MV-4-11 (cell line): ENCODE measurements around the gene FKBP14.
A peak's percentile ranks its signal among the peaks of the same experiment; 100 is the strongest.

Experiments used
- DNase-seq: peaks from one replicate; lab custom pipeline; 2025; lab: John Stamatoyannopoulos, UW

The FKBP14 gene, protein sequence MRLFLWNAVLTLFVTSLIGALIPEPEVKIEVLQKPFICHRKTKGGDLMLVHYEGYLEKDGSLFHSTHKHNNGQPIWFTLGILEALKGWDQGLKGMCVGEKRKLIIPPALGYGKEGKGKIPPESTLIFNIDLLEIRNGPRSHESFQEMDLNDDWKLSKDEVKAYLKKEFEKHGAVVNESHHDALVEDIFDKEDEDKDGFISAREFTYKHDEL

DNA sequence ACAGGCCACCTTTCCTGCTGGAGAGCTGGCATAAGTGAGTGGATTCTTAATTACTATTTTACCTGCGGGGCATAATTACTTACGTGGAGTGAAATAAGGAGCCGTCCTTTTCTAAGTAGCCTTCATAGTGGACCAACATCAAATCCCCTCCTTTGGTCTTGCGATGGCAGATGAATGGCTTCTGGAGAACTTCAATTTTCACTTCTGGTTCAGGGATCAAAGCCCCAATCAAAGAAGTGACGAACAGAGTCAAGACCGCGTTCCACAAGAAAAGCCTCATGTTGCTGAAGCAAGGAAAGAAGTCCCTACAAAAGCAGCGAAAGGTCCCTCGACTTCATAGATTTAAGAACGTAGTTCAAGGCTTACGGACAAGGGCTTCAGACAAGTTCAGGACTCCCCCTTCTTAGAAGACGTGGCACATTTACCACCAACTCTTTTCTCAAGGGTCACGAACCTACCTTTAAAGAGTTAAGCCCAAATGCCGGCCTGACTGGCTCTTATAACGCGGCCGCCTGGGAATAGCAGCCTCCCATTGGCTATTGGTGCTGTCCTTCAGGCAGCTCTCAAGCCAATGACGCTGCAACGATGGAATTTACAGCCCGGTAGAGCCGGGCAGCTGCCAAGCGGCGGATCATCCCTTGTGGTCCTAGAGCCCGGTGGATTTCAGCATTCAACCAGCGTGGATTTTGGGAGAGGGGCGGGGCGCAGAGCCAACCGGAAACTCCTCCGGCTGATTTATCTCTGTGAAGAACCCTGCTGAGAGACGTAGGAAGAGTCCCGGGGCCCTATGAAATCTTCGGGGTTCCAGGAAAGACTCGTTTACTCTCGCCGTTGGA, at the start of gene FKBP14:
Gene FKBP14 (minus strand): TSS at position 474 of the 836 bp plus-strand sequence. CDS start 194 bp downstream, at position 280.
- DNase-seq, result peak; percentile 99

DNA sequence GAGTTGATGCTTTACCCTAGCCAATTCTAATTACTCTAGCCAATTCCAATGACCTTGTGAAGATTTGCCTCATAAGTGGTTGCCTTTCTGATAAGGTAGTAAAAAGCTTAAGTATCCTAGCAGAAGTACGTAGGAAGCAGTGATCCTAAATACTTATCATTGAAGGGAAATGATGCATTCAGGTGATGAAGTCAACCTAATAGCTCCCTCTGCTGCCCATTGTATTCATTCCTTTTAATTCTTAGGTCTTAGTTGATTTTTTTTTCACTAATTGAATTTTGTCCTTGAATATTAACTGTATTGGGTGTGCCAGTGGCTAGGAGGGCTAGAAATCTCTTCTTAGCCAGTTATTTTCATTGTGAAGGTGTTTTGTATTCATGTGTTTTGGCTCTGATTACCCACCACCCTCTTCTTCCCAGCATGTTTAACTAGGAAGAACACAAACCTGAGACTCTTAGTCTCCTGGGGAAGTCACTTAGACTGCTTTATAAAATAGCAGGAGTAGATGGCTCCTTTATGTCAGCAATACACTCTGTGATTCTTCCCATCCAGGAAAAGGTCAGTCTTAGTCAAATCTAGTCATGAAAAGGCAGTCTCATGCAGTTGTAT, 48.0 kb upstream of the FKBP14 start:
- peak; percentile 22 for DNase-seq

DNA sequence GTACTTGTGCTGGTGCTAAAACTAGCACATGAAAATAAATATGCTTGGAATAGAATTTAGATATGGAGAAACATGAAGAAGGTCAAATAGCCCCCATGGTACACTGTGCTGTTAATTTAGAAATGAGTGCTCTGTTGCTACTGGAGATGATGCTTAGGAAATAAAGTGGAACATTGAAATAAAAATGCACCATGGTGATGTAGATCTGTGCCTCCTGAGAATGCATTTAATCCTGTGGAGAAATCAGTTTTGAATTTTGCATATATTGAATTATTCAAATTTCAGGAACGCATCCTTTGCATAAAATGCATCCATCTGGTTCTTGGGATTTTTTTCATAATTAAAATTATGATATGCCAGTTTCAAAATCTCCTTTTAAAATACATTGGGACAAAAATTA, 46.2 kb upstream of the FKBP14 start:
- DNase-seq, result no peak

DNA sequence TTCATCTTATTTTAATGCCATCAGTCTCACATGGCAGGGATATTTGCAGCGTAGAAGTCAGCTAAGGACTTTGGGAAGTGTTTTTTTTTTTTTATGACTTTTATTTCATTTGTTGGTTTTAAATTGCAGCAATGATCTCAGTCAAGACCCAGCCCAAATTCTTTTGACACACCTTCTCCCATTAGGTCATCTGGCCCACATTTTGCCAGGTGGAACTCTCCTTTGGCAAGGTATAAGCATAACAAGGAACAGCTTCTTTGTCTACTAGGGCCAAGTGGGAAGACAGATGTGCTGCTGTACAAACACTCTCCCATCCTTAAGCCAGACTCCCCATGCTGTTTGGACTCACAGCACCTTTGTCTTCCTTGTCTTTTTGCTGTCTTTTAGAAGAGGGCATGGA, 43.5 kb upstream of the FKBP14 start:
- DNase-seq, result no peak

DNA sequence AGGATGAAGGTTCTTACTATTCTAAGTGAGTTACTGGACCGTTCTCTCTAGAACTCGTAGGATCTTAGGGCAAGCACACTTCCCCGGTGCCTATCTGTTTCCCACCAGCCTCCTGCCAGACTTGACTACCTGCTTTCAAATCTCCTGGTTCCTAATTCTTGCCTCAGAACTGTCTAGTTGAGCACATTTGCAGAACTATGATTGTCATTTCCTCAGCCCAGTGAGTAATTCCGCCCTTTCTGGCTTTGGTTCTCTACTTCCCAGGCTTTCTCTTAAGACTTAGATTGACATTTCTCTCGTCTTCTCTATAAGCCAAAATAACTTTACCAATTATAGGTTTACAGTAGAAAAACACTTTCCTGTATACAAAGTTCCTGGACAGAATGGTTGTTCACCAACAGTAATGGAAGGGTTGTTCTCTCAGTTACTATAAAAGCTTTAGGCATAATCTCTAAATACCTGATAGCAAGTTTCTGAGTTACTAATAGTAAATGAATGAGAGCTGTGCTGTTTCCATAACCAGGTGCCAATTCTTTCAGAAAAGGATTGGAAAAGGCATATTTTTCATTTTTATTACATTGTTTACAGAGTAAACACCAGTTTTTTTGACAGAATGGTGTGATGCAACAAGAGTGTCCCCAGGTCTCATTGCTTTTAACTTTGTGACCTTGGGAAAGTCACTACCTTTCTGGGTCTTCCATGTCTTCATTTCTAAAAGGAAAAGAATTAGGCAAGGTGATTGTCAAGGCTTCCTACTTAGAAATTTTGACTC, 42.8 kb upstream of the FKBP14 start:
- DNase-seq, result no peak

DNA sequence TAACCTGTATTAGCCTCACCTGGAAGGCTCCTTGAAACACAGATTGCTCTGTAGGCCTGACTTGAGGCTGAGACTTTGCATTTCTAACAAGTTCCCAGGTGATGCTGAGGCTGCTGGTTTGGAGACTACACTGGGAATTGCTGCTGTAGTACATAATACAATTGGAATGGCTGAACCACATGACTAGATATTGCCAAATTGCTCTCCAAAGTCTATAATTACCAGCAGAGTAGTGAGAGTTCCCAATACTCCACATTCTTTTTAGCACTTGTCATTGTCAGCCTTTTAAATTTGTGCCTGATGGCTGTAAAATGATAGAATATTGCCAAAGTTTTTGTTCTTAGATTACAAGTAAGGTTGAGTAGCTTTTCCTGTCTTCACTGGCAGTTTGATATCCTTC, 41.6 kb upstream of the FKBP14 start:
- DNase-seq, result no peak

DNA sequence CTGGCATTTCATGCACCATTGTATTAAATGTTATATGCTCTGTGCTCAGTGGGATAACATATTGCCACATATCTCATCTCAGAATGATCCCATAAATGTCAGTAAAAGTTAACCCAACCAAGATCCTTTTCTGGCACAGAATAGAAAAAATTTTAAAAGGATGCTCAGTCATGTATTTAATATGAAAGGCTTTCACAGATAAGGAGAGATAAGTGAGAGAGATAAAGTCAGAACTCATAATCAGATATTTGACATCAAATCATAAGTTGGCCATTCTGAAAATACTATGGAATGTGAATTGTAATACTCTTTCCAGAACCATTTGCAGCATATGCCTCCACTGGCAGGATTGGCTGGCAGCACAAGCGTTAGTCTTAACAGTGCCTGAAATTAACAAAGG, 40.2 kb upstream of the FKBP14 start:
- DNase-seq, result no peak

DNA sequence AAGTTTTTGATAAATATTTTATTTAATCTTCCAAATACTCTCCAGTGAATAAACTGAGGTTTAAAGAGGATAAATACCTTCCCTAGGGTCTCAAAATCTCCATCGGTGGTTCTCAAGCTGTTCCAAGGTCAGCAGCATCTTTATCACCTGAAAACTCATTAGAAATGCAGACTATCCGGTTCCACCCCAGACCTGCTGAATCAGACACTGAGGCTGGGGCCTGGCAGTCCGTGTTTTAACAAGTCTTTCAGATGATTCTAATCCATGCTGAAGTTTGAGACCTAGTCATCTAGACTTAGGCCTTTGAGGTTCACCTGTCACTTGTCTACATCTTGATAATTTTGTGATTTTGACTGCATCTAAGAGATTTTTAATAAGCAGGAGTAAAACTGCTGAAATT, 39.2 kb upstream of the FKBP14 start:
- DNase-seq, result no peak

DNA sequence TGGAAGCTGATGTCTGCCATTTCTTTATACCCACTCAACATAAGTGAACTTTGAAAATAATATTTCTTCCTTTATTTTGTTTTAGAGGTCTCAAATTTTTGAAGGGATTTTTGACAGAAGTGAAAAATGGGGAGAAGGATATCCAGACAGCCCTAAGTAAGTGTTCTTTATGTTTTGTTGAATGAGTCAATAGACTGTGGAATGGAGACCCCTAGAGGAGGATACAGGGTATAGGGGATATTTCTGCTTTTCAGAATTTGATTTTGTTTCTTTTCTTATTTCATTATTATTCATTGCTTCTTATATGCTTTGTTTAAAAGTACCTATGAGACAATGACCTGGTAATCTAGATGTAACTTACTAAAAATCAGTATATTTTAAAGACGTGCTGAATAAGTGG, 36.1 kb upstream of the FKBP14 start:
- peak; percentile 23 for DNase-seq

DNA sequence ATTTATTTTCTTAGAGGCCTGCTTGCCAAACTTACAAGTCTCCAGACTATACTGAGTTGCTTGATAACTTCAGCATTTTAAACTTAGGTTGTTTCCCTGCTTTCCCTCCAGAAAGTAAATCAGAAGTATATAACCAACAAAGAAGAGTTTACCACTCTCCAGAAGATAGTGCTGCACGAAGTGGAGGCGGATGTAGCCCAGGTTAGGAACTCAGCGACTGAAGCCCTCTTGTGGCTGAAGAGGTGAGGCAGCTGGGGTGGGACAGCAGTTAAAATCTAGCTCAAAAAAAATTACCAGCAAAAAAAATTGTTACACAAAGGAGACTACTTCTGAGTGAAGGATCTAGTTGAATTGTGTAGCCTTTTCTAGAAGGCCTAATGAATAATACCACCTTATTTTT, 35.3 kb upstream of the FKBP14 start:
- DNase-seq, result peak; percentile 2

DNA sequence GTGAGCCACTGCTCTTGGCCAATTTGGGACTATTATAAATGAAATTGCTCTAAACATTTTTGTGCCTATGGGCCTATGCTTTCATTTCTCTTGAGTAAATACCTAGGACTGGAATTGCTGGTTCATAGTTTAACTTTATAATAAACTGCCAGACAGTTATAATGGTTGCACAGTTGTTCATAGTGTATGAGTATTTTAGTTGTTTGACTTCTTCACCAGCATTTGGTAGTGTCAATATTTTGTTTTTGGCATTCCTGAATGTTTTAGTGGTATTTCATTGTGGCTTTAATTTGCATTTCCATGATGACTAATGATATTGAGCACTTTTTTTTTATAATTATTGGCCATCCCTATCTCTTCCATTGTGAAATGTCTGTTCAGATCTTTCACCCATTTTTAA, 31.2 kb upstream of the FKBP14 start:
- DNase-seq, result no peak

DNA sequence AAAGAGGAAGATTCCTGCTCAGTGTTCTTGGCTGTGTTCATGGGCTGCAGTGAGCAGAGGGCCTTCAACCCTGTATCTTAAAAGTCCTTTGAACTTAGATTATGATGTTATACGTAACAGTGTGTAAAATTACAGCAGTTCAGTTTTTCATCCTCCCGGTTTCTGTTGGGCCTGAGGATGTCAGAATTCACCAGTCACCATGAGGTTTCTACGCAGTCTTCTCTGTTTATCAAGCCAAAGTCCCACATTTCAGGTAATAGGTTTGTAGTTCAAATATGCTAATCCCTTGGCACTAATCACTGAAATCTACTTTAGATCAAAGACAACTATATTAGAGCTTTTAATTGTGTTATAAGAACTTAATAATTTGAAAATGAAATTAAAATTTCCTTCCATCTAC, 26.6 kb upstream of the FKBP14 start:
- no peak for DNase-seq

DNA sequence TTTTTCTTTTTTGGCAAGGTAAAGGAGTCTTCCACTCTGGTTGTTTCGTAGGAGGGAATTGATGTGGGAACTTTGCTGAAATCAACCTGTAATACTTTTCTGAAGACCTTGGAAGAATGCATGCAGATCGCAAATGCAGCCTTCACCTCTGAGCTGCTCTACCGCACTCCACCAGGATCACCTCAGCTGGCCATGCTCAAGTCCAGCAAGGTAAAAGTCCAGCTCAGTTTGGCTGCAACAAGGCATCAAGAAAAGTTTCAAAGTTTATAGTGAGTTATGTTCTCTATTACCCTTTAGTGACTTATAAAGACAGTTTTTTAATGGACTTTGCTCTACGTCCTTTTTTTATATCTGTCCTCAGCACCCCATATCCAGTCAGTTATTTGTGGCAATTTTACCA, 22.7 kb upstream of the FKBP14 start:
- DNase-seq, result no peak

DNA sequence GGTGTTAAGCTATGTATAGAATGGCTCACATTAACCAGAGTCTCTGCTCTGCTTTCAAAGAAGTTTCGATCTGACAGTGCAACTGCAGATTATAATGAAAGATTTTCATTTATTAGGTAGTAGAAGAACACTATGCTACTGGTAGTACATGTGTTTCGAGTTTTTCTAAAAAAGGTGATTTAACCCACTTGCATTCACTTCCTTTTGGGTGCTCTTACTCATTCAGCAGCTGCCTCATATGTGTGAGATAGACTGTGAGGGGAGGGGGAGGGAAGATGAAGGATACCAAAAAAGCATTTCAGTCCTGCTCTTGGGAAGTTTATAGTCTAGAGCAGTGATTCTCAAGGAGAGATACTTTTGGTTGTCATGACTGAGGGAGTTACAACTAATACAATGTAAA, 22.1 kb upstream of the FKBP14 start:
- DNase-seq, result no peak

DNA sequence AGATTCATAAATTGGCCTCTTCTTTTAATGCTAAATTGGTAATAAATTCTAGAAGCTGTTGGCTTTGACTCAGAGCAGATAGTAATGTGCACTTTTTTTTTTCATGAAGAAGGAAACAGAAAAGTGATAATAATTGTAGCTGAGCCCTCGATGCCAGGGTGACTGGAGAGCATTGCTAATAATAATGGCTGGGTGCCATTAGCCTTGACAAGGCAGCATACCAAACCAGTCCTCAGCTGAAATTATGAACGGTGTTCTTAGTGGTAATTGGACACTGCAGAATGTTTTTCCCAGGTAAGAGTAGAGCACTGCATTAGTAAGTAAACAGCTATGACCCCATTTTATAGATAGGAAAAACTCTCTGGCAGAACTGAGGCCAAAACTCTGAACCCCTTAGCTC, 20.6 kb upstream of the FKBP14 start:
- no peak for DNase-seq

DNA sequence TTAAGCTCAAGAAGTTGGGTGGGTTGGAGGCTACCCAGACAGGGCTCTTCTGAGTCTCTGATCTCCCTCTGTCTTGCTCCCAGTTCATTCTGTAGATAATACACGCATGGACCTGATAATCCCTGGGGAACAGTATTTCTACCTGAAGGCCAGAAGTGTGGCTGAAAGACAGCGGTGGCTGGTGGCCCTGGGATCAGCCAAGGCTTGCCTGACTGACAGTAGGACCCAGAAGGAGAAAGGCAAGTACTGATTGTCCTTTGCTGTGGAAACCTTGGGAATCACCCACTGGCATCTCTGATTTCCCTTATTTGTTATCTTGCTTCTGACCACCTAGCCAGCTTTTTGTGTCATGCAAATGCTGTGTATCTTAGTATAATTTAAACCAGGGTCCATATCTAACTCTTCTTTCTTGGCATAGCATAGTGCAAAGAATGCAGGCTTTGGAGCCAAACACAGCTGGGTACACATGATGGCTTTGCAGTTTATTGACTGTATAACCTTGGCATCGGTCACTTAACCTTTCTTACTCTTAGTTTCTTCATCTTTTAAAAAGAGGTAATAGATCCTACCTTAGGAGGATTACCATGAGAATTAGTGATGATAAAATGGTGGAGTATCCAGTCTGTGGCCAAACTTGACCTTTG, 19.7 kb upstream of the FKBP14 start:
- DNase-seq, result no peak

DNA sequence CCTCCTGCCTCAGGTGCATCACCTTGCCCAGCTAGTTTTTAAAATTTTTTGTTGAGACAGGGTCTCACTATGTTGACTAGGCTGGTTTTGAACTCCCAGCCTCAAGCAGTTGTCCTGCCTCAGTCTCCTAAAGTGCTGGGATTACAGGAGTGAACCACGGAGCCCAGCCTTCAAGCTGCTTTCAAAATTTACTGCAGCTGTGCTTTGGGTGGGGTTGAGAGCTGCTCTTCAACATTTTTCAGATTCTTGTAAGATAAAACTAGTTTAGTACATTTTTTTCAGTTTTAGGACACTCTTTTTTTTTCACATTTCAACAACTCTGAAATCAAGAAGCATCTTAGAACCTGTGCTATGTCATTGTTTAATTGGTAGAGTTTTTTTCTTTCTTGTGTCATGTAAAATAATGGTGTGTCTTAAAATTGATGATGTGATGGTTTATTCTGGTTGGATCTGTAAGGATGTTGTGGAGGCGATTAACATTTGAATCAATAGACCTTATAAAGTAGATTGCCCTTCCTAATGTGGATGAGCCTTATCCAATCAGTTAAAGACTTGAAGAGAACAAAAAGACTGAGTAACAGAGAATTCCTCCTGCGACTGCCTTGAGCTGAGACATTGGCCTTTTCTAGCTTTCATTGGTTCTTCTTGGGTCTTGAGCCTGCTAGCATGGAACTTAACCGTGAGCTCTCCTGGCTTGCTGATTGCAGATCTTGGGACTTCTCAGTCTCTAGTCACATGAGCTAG, 15.2 kb upstream of the FKBP14 start:
- DNase-seq, result no peak

DNA sequence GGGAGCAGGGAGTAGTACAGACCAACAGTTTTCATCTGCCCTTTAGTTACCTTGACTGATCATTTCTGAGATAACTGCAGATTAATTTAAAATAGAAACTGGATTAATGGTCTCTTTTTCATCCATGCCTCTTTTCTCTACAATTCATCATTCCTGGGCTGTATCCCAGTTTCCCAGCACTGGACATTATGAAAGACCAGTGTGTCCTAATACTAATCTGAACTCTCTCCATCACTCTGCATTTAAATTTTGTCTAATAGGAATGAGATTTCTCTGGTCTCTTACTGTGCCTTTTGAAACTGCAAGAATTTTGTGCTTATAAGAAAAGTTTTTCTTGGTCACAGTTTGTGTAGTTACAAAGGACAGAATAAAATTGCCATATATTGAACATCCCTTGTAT, 14.4 kb upstream of the FKBP14 start:
- no peak for DNase-seq

DNA sequence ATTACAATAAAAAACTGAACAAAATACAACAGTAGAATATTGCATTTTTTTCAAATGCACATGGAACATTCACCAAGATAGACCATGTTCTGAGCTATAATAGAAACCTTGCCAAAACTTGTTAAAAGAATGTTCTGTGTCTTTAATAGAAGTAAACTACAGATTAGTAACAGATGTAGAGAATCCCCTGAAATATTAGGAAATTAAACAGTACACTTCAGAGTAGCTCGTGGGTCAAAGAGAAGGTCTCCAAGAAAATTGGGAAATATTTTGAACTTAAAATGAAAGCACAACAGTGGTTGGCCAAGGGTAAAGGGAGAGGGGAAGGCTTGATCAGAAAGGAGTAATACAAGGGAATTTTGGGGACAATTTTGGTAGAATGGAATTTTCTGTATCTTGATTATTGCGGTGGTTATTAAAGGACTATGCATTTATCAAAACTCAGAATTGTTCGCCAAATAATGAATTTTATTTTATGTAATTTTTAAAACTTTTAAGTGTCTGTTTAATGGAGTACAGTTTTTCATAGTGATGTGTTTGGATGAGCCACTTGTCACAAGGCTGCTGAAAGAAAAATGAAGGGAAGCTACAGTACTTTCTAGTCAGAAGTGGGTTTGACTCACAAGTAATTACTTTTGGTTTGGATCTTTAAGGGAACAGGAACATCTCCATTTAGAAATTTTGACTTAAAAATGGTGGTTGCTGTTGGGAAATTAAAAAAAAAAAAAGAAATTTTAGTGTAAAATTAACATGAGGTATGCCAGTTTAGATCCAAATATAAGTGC, 11.9 kb upstream of the FKBP14 start:
- no peak for DNase-seq

DNA sequence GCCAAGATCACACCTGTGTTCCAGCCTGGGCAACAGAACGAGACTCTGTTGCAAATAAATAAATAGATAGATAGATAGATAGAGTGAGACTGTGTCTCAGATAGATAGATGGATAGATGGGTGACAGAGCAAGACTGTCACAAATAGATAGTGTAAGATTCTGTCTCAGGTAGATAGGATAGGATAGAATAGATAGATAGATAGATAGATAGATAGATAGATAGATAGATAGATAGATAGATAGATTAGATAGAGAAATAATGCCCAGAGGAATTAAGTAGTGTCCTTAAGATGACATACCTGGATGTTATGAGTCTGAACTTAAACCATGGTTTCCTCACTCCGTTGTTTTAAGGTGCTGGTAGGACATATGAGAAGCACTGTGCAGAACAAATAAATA, 9.7 kb upstream of the FKBP14 start:
- DNase-seq, result no peak

DNA sequence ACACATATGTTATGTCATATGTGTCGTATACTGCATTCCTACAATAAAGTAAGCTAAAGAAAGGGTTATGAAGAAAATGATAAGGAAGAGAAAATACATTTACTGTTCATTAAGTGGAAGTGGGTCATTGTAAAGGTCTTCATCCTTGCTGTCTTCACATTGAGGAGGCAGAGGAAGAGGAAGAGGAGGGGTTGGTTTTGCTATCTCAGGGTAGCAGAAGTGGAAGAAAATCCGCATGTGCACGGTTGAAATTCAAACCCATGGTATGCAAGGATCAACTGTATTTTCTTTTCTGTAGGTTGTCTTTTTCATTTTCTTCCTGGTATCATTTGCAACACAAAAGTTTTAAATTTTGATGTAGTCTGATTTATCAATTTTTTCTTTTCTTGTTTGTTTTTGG, 8.0 kb upstream of the FKBP14 start:
- DNase-seq, result no peak
